Measurements from ENCODE around the gene TRIM52. TPM values are rescaled to one million over a fixed set of nuclear protein-coding genes. Genes with fewer than 3 reads are reported as not detected.
"Not testable (repeated sequence)": the region's sequence is repeated elsewhere in the genome, so short reads cannot be mapped to it uniquely, and the experiment has no call there.

The TRIM52 gene
- total RNA-seq: 8.5 TPM
- long read RNA-seq, full-length matches to known transcripts: 10 of 12 reads
- long read RNA-seq, partial matches to known transcripts: 0 of 12 reads
- long read RNA-seq, other reads (novel, unspliced or antisense): 2 of 12 reads

- DNase-seq: peak; percentile 92
- peaks cover 77% of the 10 kb centered on the region for H3K4me1 ChIP-seq
- peak within 1 kb of the TSS; percentile 100 for H3K27ac ChIP-seq (replicated peaks)
- peaks cover 23% of the 10 kb centered on the region for H3K36me3 ChIP-seq
- peak; percentile 13 for TF ChIP-seq CTCF (IDR thresholded peaks at IDR 0.05; ENCODE audit: borderline replicate concordance)
- no peaks in the 10 kb centered on the region for H3K27me3 ChIP-seq (ENCODE audit: low read depth)
- no peaks in the 10 kb centered on the region for H3K9me3 ChIP-seq (replicated peaks)
- intact Hi-C loops (cut with micrococcal nuclease): no loop called here
- peak within 1 kb of the TSS; percentile 88 for H3K4me3 ChIP-seq
These were observed at the start of gene TRIM52 for GRCh38 chr5:181260720-181261319. Gene TRIM52 (minus strand): TSS chr5:181261143. CDS start chr5:181260813, 330 bp downstream.

GRCh38 chr5:181287331-181287730 lies 26.4 kb upstream of the TRIM52 start:
- intact Hi-C loops (cut with micrococcal nuclease); H3K9me3 ChIP-seq (replicated peaks); DNase-seq: not testable (repeated sequence)

GRCh38 chr5:181285962-181286705 lies 25.2 kb upstream of the TRIM52 start:
- H3K27me3 ChIP-seq (ENCODE audit: low read depth); H3K4me3 ChIP-seq; H3K36me3 ChIP-seq; H3K9me3 ChIP-seq (replicated peaks); H3K4me1 ChIP-seq; DNase-seq; H3K27ac ChIP-seq (replicated peaks); intact Hi-C loops (cut with micrococcal nuclease): not testable (repeated sequence)

More at GRCh38 chr5:181287331-181287730, 26.4 kb upstream of the TRIM52 start:
- not testable (repeated sequence) for H3K36me3 ChIP-seq; H3K27me3 ChIP-seq (ENCODE audit: low read depth); H3K27ac ChIP-seq (replicated peaks); H3K4me3 ChIP-seq; H3K4me1 ChIP-seq

GRCh38 chr5:181283841-181284755 lies 23.2 kb upstream of the TRIM52 start:
- intact Hi-C loops (cut with micrococcal nuclease); H3K4me1 ChIP-seq; H3K9me3 ChIP-seq (replicated peaks); H3K27me3 ChIP-seq (ENCODE audit: low read depth); DNase-seq; H3K36me3 ChIP-seq; H3K4me3 ChIP-seq; H3K27ac ChIP-seq (replicated peaks): not testable (repeated sequence)
- TF ChIP-seq CTCF (IDR thresholded peaks at IDR 0.05; ENCODE audit: borderline replicate concordance): peak; percentile 38

GRCh38 chr5:181283347-181283746 lies 22.4 kb upstream of the TRIM52 start:
- no peaks in the 10 kb centered on the region for H3K4me1 ChIP-seq
- H3K36me3 ChIP-seq: no peaks in the 10 kb centered on the region
- no peaks in the 10 kb centered on the region for H3K9me3 ChIP-seq (replicated peaks)
- no peaks in the 10 kb centered on the region for H3K27me3 ChIP-seq (ENCODE audit: low read depth)
- DNase-seq: no peak
- TF ChIP-seq CTCF (IDR thresholded peaks at IDR 0.05; ENCODE audit: borderline replicate concordance): no peak
- intact Hi-C loops (cut with micrococcal nuclease): no loop called here
- no peak overlapping the region for H3K27ac ChIP-seq (replicated peaks)
- no peak overlapping the region for H3K4me3 ChIP-seq

- no peaks in the 10 kb centered on the region for H3K27me3 ChIP-seq (ENCODE audit: low read depth)
- intact Hi-C loops (cut with micrococcal nuclease): no loop called here
- no peak overlapping the region for H3K27ac ChIP-seq (replicated peaks)
- H3K4me3 ChIP-seq: no peak overlapping the region
- H3K36me3 ChIP-seq: no peaks in the 10 kb centered on the region
- H3K9me3 ChIP-seq (replicated peaks): no peaks in the 10 kb centered on the region
- TF ChIP-seq CTCF (IDR thresholded peaks at IDR 0.05; ENCODE audit: borderline replicate concordance): no peak
- H3K4me1 ChIP-seq: no peaks in the 10 kb centered on the region
- DNase-seq: no peak
These were observed 21.9 kb upstream of the TRIM52 start for GRCh38 chr5:181282874-181283273.

GRCh38 chr5:181282415-181282814 lies 21.5 kb upstream of the TRIM52 start:
- H3K27me3 ChIP-seq (ENCODE audit: low read depth); H3K4me3 ChIP-seq; H3K9me3 ChIP-seq (replicated peaks); DNase-seq; H3K4me1 ChIP-seq; intact Hi-C loops (cut with micrococcal nuclease); H3K36me3 ChIP-seq; H3K27ac ChIP-seq (replicated peaks): not testable (repeated sequence)

Data from left ventricle myocardium inferior (tissue), 1 donor.